Middle frontal gyrus (tissue), 1 donor: ENCODE measurements around the gene RNPC3.
"Not testable (repeated sequence)": the region's sequence is repeated elsewhere in the genome, so short reads cannot be mapped to it uniquely, and the experiment has no call there.

Experiments used
- DNase-seq: peaks from one replicate; pipeline ENCODE4 v3.0.0-alpha.2; 2015; ENCODE audit warnings: low spot score; ENCODE audit errors: extremely low spot score

The RNPC3 gene

DNA sequence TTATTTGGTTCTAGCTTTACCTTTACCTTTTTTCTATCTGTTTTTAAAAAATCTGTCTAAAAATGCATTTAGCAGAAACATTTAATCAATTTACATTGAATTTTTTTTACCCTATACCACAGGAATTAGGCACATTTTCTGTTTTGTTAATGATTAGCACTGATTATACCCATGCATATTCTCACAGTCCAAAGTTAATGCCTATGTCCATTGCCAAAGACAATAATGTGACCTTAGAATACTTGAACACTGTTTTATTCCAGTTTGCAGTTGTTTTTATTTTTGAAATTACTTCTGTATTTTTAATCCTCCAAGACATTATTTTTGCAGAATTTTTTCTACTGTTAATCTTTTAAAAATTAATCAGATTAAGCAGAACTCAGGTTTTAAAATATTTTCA, 34.9 kb downstream of the RNPC3 start:
- DNase-seq = no peak

GRCh38 chr1:103561124-103561523, 35.6 kb downstream of the RNPC3 start:
- DNase-seq = not testable (repeated sequence)

GRCh38 chr1:103561643-103562395, 36.3 kb downstream of the RNPC3 start:
- DNase-seq = no peak

- DNase-seq = no peak
Observed at GRCh38 chr1:103563056-103563455, 37.6 kb downstream of the RNPC3 start.

DNA sequence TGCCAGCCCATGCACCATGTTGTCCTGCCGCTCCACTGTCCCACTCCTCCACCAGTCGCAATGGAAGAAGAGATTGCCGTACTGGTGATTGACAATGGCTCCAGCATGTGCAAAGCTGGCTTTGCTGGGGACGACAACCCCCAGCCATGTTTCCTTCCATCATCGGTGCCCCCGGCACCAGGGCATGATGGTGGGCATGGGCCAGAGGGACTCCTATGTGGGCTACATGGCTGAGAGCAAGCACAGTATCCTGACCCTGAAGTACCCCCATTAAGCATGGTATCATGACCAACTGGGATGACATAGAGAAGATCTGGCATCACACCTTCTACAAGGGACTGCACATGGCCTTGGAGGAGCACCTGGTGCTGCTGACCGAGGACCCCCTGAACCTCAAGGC, 44.0 kb downstream of the RNPC3 start:
- no peak for DNase-seq

DNA sequence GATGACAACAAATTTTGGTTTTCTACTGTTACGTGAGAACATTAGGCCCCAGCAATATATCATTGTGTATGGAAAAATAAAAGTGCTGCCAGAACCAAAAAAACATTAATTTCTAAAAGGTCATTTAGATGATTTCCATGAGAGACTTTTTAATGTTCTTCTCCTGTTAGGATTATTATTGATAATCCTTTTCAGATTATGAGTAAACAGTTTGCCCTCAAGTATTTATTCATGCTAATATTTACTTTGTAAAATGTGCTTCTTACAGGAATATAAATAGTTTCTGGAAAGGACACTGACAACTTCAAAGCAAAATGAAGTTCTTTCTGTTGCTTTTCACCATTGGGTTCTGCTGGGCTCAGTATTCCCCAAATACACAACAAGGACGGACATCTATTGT, 45.8 kb downstream of the RNPC3 start, which contains the start of gene AMY2B:
AMY2B (plus strand) TSS at position 301 of the 400 bp plus-strand sequence; CDS start at position 315, 14 bp downstream.
- not testable (repeated sequence) for DNase-seq

DNA sequence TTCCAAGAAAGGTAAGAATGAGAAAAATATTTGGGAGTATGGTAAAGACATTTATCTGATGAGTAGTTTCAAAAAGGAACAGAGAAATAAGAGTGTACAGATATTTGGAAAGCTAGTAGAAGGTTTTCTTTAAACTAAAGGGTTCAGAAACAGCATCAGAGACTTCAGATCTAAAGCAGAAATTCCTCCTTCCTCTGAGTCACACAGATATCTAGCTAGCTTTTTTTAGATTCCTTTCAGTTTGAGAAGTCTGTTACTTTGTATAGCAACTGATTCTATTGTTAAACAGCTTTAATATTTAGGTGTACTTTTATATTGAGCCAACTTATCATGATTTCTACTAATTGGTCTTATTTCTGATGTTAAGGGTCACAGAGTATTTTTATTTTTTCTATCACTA, 50.6 kb downstream of the RNPC3 start:
- DNase-seq = no peak

DNA sequence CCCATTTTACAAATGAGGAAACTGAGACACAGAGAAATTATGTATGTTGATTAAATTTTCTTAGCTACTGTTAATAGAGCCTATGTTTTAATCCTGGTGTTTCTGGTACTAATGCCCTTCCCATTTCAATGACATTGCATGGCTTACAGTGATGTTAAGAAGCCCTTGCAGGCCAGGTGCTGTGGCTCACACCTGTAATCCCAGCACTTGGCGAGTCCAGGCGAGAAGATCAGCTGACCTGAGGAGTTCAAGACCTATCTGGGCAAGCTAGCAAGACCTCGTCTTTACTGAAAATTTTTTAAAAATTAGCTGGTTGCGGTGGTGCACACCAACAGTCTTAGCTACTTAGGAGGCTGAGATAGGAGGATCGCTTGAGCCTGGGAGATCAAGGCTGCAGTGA, 51.3 kb downstream of the RNPC3 start:
- DNase-seq = not testable (repeated sequence)

DNA sequence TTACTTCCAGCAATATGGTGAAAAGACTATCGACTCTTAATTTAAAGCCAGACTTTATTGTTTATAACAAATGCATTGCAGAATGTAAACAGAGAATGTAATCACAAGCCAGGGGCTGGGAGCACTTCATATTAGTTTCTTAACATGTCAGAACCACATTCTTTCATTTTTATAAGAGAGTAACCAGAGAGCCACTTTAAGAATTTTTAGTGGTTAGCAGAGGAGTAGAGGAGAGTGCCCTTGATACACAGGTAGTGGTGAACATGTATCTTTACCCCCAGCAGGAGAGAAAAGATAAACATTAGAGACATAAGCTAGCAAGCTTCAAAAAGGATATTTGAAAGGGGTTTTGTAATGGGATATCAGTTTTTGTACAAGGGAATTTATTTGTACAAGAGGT, 57.0 kb downstream of the RNPC3 start:
- DNase-seq = no peak

DNA sequence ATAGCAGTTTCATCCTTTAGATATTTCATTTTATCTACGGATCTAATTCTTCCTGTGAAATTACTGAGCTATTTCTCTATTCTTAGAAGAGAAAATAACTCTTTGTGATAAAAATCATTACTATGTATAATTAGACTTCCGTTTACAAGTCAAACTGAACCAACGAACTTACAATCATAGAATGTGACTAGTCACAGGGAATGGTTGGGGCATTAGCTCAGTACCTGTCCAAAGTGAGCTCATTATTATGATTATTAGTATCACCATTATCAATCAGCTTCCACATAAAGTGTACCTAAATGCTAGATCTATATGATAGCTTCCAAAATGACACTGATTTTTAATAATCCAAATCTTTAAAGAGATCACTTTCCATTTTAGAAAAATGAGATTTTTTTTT, 58.4 kb downstream of the RNPC3 start:
- no peak for DNase-seq

DNA sequence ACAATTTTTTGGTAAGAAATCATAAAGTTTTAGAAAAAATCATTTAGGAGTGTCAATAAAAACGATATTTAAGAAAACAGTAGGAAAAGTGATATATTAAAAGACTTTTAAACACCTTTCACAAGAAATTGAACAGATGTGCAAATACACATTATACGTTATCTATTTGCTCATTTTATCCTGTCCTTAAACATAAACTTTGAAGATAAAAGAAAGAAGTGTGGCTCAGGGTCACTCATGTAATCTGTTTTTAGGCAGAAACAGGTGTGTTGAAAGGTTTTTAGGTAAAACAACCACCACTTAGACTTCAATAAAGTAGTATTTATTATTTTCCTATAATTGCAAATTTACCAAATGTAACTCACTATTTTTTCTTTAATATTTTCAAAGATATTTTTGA, 59.0 kb downstream of the RNPC3 start:
- no peak for DNase-seq

- not testable (repeated sequence) for DNase-seq
Observed at GRCh38 chr1:103602740-103603139, 77.2 kb downstream of the RNPC3 start.
